Inflammatory macrophage treated with lipopolysaccharide for 1 hour (primary cell): ENCODE measurements around the gene SPATS2L.

Experiments used
- DNase-seq, 2 donors: peaks; one replicate each; pipeline ENCODE4 v3.0.0-alpha.2; 2020 to 2022

The SPATS2L gene

DNA sequence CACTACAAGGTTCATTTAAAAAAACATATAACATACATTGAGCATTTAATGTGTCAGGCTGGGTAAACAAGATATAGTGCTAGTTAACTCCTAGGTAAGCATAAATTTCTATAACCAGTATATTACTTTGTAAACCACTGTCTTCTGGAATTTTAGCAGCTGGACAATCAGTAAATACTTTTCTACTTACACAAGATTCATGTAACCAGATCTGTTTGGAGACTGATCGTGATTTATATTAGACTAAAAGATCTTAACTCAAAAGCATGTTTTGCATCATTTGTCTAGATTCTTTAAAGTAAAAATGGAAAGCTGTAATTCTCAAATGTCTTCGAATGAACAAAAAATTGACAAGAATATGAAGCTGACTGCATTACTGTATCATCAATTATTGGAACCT is 218.6 kb downstream of the SPATS2L start:
- no peak for DNase-seq

DNA sequence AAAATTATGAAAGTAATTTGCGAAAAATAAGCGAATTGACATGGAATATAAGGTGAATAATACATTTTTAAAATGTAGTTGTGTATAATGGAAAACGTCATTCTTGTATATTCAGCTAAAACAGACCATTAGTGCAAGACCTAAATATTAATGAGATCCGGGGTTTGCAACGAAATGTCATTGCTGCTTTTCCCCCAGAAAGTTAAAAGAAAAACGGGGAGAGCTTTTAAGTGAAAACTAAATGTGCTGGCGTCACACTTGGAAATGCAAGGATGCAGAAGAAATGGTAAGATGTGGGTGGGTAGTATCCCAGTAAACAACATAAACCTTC is 219.0 kb downstream of the SPATS2L start:
- DNase-seq: no peak

DNA sequence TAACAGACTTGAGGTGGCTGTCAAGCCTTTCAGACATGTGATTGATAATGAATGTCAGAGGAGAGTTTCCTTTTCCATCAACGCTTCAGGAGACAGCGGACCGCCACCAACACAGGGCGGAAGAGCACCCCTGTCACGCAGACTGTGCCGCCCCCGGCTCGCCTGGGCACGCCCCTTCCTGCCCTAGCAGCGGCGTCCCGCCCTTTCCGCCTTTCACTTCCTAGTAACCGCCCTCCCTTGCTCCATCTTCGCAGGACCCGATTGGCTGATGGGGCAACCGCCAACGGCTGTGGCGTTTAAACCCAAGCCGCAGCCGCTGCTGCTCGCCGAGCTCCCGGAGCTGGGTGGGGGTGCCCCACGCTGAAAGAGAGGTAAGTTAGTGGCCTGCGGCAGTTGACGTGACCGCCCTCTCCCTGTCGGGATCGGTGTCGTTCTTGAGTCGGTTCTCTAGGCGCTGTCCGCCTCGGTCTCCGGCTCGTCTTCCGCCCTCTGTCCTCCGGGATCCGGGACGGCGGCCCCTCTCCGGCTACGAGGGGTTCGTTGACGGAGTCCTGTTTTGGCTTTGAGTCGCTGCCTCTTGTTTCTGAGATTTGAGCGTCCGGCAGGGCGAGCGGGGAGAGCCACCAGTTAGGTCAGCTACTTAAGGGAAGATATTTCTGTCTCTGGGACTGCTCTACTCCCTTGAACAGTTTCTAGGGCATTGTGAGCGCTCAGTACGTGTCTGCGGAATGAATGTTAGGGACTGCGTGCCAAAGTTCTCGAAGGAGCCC is 219.6 kb downstream of the SPATS2L start, which contains the start of gene SGO2:
Gene SGO2, plus strand, starts transcription at position 326 of the 770 bp plus-strand sequence. CDS start 6,769 bp downstream, outside the sequence.
- DNase-seq: peak; percentile 94 to 96

DNA sequence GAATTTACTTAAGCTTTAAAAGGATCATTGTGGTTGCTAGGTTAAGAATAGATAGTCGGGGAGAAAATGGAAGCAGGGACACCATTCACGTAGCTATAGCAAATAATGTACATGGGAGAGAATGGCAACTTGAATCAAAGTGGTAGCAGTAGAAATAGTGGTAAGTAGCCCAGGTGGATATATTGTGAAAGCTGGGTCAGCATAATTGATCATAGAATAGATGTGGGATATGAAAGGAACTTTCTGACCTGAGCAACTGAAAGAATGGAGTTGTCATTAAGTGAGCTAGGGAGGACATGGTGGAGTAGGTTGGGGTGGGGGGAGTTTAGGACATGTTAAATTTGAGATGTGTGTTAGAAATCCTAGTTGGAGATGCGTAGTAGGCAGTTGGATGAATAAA is 221.7 kb downstream of the SPATS2L start:
- DNase-seq: no peak
